ENCODE results near the gene ABCB9. TPM values are rescaled to one million over a fixed set of nuclear protein-coding genes. Genes with fewer than 3 reads are reported as not detected.
"Not testable (repeated sequence)": the region's sequence is repeated elsewhere in the genome, so short reads cannot be mapped to it uniquely, and the experiment has no call there.

Gene ABCB9
- total and polyA plus RNA-seq, 4 donors, result 12.5 to 24.4 (median 16.0) TPM

DNA sequence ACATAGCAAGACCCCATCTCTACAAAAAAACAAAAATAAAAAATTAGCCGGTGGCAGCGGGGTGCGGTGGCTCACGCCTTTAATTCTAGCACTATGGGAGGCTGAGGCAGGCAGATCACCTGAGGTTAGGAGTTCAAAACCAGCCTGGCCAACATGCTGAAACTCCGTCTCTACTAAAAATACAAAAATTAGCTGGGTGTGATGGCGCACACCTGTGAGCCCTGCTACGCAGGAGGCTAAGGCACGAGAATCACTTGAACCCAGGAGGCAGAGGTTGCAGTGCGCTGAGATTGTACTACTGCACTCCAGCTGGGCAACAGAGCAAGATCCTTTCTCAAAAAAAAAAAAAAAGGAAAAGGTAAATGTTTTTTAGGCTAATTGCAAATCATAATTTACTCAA is 73.5 kb downstream of the ABCB9 start:
- H3K4me3 ChIP-seq (ENCODE audit: low read depth, low read length); H3K9me3 ChIP-seq (ENCODE audit: control insufficient read depth, insufficient read depth, low read length); H3K27me3 ChIP-seq (ENCODE audit: control insufficient read depth, insufficient read depth, low read length); H3K36me3 ChIP-seq (ENCODE audit: control insufficient read depth, insufficient read depth, low read length); DNase-seq (ENCODE audit: low read depth in 4 of 6, low spot score in 6 of 6): not testable (repeated sequence)
- 87% methylated on average over 5 of the region's 9 CpGs for WGBS (ENCODE audit: insufficient coverage)
- H3K4me1 ChIP-seq (ENCODE audit: control insufficient read depth, insufficient read depth, low read length), result peaks cover 59% of the 10 kb centered on the region
- H3K27ac ChIP-seq (ENCODE audit: low read depth, low read length), result peak overlapping the region; percentile 83

DNA sequence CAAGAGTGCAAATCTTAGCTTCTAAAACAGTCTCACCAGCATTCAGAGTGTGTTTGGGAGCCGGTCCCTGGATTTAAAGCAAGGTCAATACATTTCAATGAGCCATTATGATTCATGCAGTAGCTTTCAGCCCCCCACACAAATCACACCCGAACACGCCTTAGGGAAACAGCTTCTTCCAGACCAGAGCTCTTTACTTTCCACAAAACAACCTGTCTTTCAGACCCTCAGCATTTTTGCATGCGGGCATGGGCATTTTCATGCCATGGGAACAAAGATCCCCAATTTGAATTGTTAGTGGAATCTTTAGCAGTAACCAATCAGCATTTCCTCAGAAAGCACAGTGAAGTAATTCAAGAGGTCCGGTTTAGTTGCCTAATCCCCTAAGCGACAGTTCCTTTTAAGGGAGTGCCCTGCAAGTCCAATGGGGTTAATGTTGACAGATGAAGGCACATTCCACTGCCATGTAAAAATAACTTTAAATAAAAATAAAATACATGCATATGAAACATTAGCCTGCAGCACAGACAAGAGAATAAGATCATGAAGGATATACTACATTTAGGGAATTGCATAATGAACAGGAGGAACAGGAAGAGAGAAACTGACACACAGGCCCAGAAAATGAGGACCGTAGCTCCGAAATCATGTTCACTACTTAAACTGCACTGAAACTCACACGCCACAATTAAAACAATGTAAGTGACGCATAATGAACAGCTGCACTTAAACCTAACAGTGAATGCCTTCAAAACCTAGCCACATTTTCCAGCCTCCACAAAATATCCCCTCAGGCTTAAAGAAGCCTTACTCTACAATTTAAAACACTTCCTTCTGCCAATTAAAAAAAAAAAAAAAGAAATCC is 74.4 kb downstream of the ABCB9 start:
- H3K4me3 ChIP-seq (ENCODE audit: low read depth, low read length), result no peak overlapping the region
- peak overlapping the region; percentile 83 for H3K27ac ChIP-seq (ENCODE audit: low read depth, low read length)
- 14% methylated on average over 6 of the region's 10 CpGs for WGBS (ENCODE audit: insufficient coverage)
- no peaks in the 10 kb centered on the region for H3K36me3 ChIP-seq (ENCODE audit: control insufficient read depth, insufficient read depth, low read length)
- DNase-seq (ENCODE audit: low read depth in 4 of 6, low spot score in 6 of 6), result peak in 2 of 6 donors; percentile 63 to 76
- H3K27me3 ChIP-seq (ENCODE audit: control insufficient read depth, insufficient read depth, low read length), result no peaks in the 10 kb centered on the region
- H3K4me1 ChIP-seq (ENCODE audit: control insufficient read depth, insufficient read depth, low read length), result peaks cover 57% of the 10 kb centered on the region
- H3K9me3 ChIP-seq (ENCODE audit: control insufficient read depth, insufficient read depth, low read length), result no peaks in the 10 kb centered on the region

- 67% methylated on average over 7 of the region's 13 CpGs for WGBS (ENCODE audit: insufficient coverage)
- Histone ChIP-seq H3K36me3 (ENCODE audit: control insufficient read depth, insufficient read depth, low read length) (no peaks in the 10 kb centered on the region), H3K27ac (ENCODE audit: low read depth, low read length) (peak overlapping the region; percentile 83), H3K4me3 (ENCODE audit: low read depth, low read length) (no peak overlapping the region), H3K9me3 (ENCODE audit: control insufficient read depth, insufficient read depth, low read length) (no peaks in the 10 kb centered on the region), H3K4me1 (ENCODE audit: control insufficient read depth, insufficient read depth, low read length) (peaks cover 48% of the 10 kb centered on the region), H3K27me3 (ENCODE audit: control insufficient read depth, insufficient read depth, low read length) (no peaks in the 10 kb centered on the region)
- no peak for DNase-seq (ENCODE audit: low read depth in 4 of 6, low spot score in 6 of 6)
Measured at GRCh38 chr12:122889761-122890520, 76.3 kb downstream of the ABCB9 start.

- Histone ChIP-seq H3K9me3 (ENCODE audit: control insufficient read depth, insufficient read depth, low read length) (no peaks in the 10 kb centered on the region), H3K36me3 (ENCODE audit: control insufficient read depth, insufficient read depth, low read length) (no peaks in the 10 kb centered on the region), H3K4me3 (ENCODE audit: low read depth, low read length) (no peak overlapping the region), H3K27me3 (ENCODE audit: control insufficient read depth, insufficient read depth, low read length) (no peaks in the 10 kb centered on the region), H3K4me1 (ENCODE audit: control insufficient read depth, insufficient read depth, low read length) (peaks cover 38% of the 10 kb centered on the region), H3K27ac (ENCODE audit: low read depth, low read length) (peak overlapping the region; percentile 75)
- DNase-seq (ENCODE audit: low read depth in 4 of 6, low spot score in 6 of 6), result peak in 1 of 6 donors; percentile 71
- WGBS (ENCODE audit: insufficient coverage), result 41% methylated on average over 12 of the region's 12 CpGs
Measured at GRCh38 chr12:122888232-122888752, 78.0 kb downstream of the ABCB9 start.

- Histone ChIP-seq H3K4me3 (ENCODE audit: low read depth, low read length) (no peak overlapping the region), H3K27me3 (ENCODE audit: control insufficient read depth, insufficient read depth, low read length) (no peaks in the 10 kb centered on the region), H3K9me3 (ENCODE audit: control insufficient read depth, insufficient read depth, low read length) (no peaks in the 10 kb centered on the region), H3K36me3 (ENCODE audit: control insufficient read depth, insufficient read depth, low read length) (no peaks in the 10 kb centered on the region), H3K4me1 (ENCODE audit: control insufficient read depth, insufficient read depth, low read length) (peaks cover 34% of the 10 kb centered on the region), H3K27ac (ENCODE audit: low read depth, low read length) (peak overlapping the region; percentile 75)
- 78% methylated on average over 3 of the region's 5 CpGs for whole genome bisulfite sequencing (ENCODE audit: insufficient coverage)
- no peak for DNase-seq (ENCODE audit: low read depth in 4 of 6, low spot score in 6 of 6)
Measured at GRCh38 chr12:122887819-122888212, 78.4 kb downstream of the ABCB9 start.

- H3K36me3 ChIP-seq (ENCODE audit: control insufficient read depth, insufficient read depth, low read length), result no peaks in the 10 kb centered on the region
- no peaks in the 10 kb centered on the region for H3K27me3 ChIP-seq (ENCODE audit: control insufficient read depth, insufficient read depth, low read length)
- H3K9me3 ChIP-seq (ENCODE audit: control insufficient read depth, insufficient read depth, low read length), result no peaks in the 10 kb centered on the region
- WGBS (ENCODE audit: insufficient coverage), result 79% methylated on average over 8 of the region's 10 CpGs
- no peak overlapping the region for H3K27ac ChIP-seq (ENCODE audit: low read depth, low read length)
- no peak for DNase-seq (ENCODE audit: low read depth in 4 of 6, low spot score in 6 of 6)
- H3K4me1 ChIP-seq (ENCODE audit: control insufficient read depth, insufficient read depth, low read length), result peaks cover 29% of the 10 kb centered on the region
- H3K4me3 ChIP-seq (ENCODE audit: low read depth, low read length), result no peak overlapping the region
Measured at GRCh38 chr12:122886851-122887818, 79.1 kb downstream of the ABCB9 start.

- Histone ChIP-seq H3K27ac (ENCODE audit: low read depth, low read length) (no peak overlapping the region), H3K4me3 (ENCODE audit: low read depth, low read length) (no peak overlapping the region), H3K4me1 (ENCODE audit: control insufficient read depth, insufficient read depth, low read length) (peaks cover 33% of the 10 kb centered on the region), H3K36me3 (ENCODE audit: control insufficient read depth, insufficient read depth, low read length) (no peaks in the 10 kb centered on the region), H3K27me3 (ENCODE audit: control insufficient read depth, insufficient read depth, low read length) (no peaks in the 10 kb centered on the region), H3K9me3 (ENCODE audit: control insufficient read depth, insufficient read depth, low read length) (no peaks in the 10 kb centered on the region)
- WGBS (ENCODE audit: insufficient coverage), result 94% methylated on average over 7 of the region's 8 CpGs
- DNase-seq (ENCODE audit: low read depth in 4 of 6, low spot score in 6 of 6), result no peak
Measured at GRCh38 chr12:122886161-122886560, 80.1 kb downstream of the ABCB9 start.

- Histone ChIP-seq H3K4me1 (ENCODE audit: control insufficient read depth, insufficient read depth, low read length) (peaks cover 35% of the 10 kb centered on the region), H3K27ac (ENCODE audit: low read depth, low read length) (no peak overlapping the region), H3K36me3 (ENCODE audit: control insufficient read depth, insufficient read depth, low read length) (no peaks in the 10 kb centered on the region), H3K27me3 (ENCODE audit: control insufficient read depth, insufficient read depth, low read length) (no peaks in the 10 kb centered on the region), H3K9me3 (ENCODE audit: control insufficient read depth, insufficient read depth, low read length) (no peaks in the 10 kb centered on the region), H3K4me3 (ENCODE audit: low read depth, low read length) (no peak overlapping the region)
- DNase-seq (ENCODE audit: low read depth in 4 of 6, low spot score in 6 of 6), result no peak
- WGBS (ENCODE audit: insufficient coverage), result no CpG with 5 or more reads among the region's 4 CpGs
Measured at GRCh38 chr12:122884860-122885259, 81.4 kb downstream of the ABCB9 start.
